Measurements from ENCODE around the gene PABPN1L.
"Not testable (repeated sequence)": the region's sequence is repeated elsewhere in the genome, so short reads cannot be mapped to it uniquely, and the experiment has no call there.

Gene PABPN1L

DNA sequence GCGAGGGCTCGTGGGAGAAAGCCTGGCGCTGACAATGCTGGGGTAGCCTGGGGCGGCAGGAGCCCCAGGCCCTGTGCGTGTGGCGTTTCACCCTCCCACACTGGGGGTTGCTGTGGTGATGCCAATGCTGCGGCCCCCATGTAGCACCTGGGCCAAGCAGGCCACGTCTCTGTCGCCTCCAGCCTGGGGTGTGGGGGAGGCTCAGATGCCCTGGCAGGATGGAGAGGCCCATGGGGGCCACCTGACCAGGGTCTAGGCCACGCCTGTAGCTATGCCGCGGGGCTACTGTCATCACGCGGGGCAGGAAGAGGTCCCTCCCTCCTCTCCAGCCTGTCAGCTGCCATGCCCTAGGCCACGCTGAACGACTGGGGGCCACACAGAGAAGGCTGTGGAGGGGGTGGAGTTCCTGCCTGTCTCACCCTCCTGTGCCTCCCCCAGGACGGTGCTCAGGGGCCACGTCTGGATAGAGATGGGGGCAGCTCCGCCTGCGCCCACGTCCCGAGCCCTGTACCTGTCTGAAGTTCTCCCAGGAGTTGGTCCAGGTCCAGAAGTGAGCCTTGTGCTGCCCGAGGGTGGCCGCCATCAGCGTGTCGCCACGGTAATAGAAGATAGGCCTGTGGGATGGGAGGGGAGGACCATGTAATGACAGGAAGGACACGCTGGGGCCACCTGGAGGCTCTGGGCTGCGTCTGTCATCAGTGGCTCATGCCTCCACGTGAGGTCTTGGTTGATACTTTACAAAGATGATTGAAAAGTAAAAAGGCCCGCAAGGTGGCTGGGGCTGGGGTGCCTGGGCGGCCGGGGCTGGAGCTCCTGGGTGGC, 42.0 kb downstream of the PABPN1L start:
- intact Hi-C loops (cut with DNase I): no loop called here

DNA sequence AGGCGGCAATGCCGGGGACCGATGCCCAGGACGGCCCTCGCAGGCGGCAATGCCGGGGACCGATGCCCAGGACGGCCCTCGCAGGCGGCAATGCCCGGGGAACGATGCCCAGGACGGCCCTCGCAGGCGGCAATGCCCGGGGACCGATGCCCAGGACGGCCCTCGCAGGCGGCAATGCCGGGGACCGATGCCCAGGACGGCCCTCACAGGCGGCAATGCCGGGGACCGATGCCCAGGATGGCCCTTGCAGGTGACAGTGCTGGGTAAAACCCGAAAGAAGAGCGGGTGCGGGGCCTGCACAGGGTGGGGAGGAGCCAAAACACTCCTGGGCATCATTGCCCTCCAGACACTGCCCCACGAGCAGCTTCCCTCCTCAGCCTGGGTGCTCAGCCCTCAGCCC, 42.8 kb downstream of the PABPN1L start:
- DNase-seq; intact Hi-C loops (cut with DNase I): not testable (repeated sequence)

More for the DNA sequence above, 42.0 kb downstream of the PABPN1L start:
- no peak for DNase-seq

DNA sequence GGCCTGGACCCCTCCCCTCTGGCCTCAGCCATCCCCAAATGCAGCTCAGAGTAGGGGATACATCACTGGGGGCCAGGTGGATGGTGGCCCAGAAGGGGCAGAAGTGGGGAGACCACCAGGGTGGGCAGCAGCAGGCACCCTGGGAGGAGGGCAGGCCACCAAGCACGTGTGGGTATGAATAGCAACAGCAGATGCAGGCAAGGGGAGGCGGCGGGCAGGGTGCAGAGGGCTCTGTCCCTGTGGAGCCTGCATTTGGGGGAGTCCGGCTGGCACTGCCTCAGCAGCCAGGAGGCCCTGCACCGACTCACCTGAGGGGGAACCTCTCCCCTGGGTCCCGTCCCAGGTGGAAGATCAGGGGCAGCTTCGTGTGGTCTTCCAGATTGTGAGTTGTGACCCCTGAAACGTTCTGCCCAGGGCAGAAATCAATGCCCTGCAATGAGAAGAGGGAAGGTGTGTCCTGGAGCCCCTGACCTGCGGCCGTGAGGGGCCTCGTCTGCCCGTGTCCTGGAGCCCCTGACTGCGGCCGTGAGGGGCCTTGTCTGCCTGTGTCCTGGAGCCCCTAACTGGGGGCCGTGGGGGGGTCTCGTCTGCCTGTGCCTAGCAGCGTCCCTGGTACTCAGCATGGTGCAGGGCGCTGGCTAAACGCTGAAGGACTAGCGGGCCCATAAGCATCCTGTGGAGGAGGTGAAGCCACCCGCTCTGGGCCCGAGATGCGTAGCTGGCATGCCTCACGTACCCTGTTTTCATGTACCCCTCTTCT, 44.0 kb downstream of the PABPN1L start:
- intact Hi-C loops (cut with DNase I): no loop called here
- no peak for DNase-seq

DNA sequence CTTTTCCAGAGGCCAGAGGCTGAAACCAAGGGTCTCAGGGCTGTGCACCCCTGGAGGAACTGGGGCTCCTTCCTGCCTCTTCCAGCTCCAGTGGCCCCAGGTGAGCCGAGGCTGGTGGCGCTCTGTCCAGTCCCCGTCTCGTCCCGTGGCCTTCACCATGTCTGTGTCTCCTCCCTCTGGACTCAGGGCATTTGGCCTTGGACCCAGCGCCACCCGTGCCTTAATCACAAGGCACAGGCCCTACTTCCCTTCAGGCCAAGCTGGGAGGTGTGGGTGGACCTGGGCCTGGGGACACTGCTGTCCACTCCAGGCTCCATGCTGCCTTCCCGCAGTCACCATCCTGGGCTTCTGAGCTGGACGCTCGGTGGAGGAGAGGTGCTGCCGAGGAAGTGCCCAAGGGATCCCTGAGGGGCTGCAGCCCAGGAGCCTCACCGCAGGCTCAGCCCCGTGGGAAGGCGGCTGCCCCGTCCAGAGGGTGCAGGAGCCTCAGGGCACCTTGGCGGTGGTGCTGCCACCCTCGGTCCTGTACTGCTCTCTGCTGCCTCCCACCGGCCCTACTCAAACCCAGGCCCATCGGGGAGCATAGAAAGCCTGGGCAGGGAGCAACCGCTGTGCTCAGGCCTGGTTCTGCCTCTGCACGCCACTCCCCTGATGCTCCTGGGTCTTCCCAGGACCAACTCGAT, 45.2 kb downstream of the PABPN1L start:
- intact Hi-C loops (cut with DNase I): no loop called here
- DNase-seq: no peak

DNA sequence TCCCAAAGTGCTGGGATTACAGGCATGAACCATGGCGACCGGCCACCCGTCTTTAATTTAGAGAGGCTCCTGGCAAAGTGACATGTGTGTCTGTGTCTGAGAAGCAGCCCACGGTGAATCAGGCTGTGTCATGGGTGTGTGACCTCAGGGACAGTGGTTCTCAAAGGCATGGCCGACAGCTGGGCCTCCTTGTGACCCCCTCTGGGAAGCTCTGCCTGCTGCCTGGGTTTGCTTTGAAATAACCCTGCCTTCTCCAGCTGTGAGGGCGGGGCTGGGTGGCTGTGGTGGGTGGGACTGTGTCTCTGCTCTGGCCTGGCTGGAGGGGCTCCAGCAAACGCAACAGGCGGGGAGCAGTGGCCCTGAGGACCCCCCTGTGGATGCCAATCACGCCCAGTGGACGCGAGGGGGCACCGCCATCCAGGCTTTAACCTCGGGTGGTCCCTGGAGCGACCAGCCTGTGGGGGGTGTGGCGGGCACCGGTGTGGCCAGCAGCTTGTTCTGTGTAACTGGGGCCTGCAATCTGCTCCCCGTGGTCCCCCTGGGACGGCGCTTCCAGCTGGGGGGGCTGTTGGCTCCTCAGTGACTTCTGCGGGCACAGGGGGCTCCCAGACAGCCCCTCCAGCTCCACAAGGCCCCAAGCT, 46.0 kb downstream of the PABPN1L start:
- intact Hi-C loops (cut with DNase I): no loop called here
- no peak for DNase-seq

DNA sequence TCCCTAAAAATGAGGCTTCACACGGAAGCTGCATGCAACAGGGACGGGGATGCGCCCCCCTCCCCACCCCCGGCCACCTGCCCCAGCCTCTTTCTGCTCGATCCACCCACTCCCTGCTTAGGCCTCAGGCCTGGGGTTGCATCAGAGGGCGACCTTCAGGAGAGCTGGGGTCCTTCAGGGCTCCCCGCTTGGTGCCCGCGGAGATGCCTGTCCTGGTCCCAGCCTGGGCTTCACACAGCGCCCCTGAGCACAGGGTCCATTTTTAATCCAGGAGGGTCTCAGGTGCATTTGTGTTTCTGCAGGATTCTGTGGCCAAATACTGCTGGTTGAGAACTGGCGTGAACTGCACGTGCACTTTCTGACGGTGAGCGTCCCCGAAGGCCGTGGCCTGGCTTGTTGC, 47.3 kb downstream of the PABPN1L start:
- intact Hi-C loops (cut with DNase I): no loop called here
- no peak for DNase-seq

DNA sequence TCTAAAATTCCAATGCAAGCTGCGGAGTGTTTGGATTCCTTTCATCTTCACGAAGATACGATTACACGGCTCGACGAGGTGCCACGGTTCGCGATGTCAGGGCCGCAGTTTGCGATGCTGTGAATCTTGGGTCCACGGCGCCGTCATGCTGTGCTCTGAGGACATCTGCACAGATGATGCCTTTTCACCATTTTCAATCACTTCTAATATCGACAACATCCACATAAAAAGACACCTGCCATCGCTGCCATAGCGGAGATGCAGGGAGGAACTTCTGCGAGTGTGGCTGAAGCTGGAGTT, 47.9 kb downstream of the PABPN1L start:
- intact Hi-C loops (cut with DNase I): no loop called here
- DNase-seq: no peak

DNA sequence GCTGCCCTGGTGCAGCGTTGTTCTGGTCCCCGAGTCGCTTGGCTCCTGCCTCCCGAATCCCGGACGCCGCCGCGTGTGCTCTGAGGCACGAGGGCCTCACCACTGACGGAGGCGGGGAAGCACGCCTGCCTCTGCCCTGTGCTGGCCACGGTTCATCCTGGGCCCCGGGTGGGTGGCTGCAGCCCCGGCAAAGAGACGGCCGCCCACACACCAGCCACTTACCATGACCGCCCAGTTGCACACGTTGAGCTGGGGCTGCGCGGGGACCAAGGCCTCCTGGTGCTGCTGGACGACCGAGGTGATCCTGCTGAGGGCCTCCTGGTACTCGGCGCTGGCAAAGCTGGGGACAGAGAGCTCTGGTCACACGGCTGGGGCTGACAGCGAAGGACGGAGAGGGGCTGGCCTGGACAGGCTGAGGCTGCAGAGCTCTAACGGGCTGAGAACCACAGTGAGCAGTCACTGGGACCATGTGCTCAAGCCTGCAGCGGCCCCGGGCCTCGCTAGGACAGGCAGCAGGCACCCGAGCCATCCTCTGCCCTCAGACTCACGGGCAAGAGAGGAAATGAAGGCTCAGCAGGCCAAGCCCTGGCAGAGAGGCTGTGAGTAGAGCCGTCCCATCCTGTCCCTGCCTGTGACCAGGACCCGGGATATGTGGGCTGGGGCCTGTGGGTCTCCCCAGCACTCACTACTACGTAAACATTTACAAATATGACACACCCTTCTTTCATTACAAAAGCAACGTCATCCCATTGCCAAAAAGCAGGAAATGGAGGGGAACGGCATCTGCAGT, 48.5 kb downstream of the PABPN1L start:
- intact Hi-C loops (cut with DNase I): no loop called here
- no peak for DNase-seq

DNA sequence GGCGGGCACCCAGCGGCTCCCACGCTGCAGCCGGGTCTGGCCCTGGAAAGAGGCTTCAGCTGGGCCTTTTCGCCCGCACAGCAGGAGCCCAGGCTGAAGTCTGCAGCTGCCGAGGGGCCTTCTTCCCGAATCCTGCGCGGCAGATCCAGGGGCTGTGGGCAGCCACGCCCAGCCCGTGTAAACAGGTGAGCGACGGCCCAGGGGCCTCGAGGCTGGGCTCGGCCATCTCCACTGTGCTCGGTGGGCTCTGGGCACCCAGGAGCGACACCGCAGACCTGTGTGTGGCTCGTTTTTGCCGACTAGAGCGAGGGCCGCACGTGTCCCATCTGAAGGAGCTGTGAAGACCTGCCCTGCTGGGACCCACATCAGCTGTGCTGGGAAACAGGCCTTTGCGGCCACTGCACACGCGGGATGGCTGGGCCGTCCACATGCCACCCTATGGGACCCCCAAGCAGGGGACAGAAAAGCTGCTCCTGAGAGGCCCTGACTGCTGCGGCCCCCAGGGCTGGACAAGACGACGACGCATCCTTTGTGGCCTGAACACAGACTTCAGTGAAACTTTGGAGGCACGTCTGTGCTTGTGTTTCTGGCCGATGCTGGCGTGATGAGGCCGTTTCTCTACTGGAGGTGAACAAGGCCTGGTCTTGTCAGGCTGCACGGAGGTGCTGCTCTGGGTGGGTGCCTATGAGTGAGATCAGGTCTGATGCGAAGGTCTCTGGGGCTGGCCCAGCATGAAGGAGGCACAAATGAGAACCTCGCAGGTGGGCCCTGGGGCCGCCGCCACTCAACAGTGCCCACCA, 49.5 kb downstream of the PABPN1L start:
- intact Hi-C loops (cut with DNase I): no loop called here
- no peak for DNase-seq

DNA sequence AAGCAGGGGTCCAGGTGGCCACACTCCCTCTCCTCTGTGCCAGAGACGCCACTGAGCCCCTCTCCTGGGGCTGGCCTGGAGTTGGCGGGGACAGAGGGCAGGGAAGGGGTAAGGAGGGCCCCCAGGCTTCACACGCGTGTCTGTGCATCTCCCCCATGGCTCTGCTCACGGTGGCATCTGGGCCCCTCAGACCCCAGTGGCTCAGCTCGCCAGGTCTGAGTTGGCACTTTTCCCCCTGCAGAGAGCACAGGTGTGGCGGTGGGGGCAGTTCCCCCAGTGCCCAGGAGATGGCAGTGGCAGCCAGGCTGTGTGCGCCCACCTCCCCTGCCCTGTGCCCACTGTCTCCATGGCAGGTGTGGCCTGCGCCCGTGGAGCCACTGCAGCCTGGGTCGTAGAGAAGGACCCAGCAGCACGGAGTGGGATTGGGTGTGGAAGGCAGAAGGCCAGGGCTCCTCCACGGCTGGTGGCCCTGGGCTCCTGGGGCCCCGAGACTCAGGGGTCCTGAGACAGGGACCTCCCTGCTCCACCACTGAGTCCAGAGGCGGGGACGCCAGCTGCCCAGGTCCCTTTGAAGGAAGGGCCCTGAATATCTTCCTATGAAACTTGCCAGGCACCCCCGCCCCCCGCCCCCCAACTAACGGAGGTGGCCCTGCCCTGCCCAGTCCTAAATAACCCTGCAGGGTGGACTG, 50.4 kb downstream of the PABPN1L start:
- peak in 22 of 42 donors; percentile 28 to 69 (median 46) for DNase-seq
- intact Hi-C loops (cut with DNase I): no loop called here

DNA sequence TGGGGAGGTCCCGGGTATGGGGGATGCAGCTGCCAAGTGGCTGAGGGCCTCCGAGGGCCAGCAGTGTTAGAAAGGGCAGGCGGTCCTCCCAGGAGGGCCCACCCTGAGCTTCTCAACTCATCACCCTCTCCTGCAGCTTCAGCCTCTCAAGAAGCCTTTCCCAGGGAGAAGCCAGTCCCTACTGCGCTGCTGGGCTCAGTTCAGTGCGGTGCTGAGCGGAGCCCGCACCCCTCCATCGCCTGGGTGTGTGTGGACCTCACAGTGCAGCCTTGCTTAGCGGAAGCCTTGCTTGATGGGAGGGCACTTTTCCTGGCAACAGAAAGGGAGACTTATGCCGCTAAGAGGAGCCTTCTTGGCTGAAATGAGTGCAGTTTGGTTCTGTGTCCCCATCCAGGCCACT, 51.2 kb downstream of the PABPN1L start:
- intact Hi-C loops (cut with DNase I): no loop called here

DNA sequence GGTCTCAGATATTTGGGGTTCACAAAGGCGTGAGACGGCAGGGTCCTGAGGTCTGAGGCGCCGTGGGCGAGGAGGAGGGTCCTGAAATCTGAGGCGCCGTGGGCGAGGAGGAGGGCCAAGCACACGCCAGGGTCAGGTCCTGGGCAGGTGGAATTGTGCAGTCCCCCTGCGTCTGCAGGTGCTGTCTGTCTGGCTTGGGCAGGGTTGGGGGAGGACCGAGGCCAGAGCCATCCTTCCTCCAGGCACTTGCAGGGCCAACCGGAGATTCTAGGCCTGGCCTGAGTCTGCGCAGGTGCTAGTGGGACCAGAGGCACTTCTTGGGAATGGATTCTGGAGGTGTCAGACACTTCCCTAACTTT, 52.3 kb downstream of the PABPN1L start:
- intact Hi-C loops (cut with DNase I): loop anchor here (5.0 kb wide), 1 partner anchor 43 kb away; the partner anchor contains the start of genes GALNS and TRAPPC2L

More for the DNA sequence above, 51.2 kb downstream of the PABPN1L start:
- no peak for DNase-seq

More for the DNA sequence above, 52.3 kb downstream of the PABPN1L start:
- DNase-seq: no peak
